ENCODE measurements around the gene MPV17.

MPV17 gene

DNA sequence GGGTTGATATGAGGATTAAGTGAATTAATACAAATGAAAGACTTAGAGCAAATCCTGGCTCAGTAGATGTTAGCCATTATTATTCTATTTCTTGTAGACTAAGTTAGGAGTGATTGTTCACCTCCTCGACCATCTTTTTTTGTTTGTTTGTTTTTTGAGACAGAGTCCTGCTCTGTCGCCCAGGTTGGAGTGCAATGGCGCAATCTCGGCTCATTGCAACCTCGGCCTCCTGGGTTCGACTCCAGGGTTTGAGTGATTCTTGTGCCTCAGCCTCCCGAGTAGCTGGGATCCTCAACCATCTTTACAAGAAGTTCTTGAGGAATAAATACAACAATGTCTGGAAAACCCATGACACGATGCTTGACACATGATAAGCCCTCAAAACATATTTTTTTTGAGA, 28.0 kb downstream of the MPV17 start:
- Histone ChIP-seq H3K9ac (ENCODE audit: low read depth, low read length, poor library complexity) (no peak overlapping the region), H3K4me3 (ENCODE audit: low read length in 2 of 2) (no peak overlapping the region), H2BK12ac (ENCODE audit: low read length) (no peak overlapping the region), H3K4me2 (ENCODE audit: insufficient read depth, low read length, poor library complexity, severe bottlenecking) (no peak overlapping the region), H4K8ac (ENCODE audit: low read depth, low read length) (no peak overlapping the region), H3K23ac (ENCODE audit: low read depth, low read length, poor library complexity) (no peak overlapping the region), H3K4ac (ENCODE audit: low read length) (no peak overlapping the region), H3K27me3 (ENCODE audit: control insufficient read depth in 3 of 3, insufficient read depth in 3 of 3, low read depth in 1 of 3, low read length in 3 of 3) (peaks cover 0 to 73% (median 2%) of the 10 kb centered on the region in 3 experiments), H2BK15ac (ENCODE audit: low read length) (no peak overlapping the region), H3K4me1 (ENCODE audit: control insufficient read depth in 2 of 2, insufficient read depth in 1 of 2, low read depth in 1 of 2, low read length in 2 of 2) (no peaks in the 10 kb centered on the region), H4K91ac (ENCODE audit: low read depth, low read length, poor library complexity) (no peak overlapping the region), H2AK5ac (ENCODE audit: low read depth, low read length) (no peak overlapping the region), H3K9me3 (replicated peaks in 1 of 2; ENCODE audit: control insufficient read depth in 2 of 2, insufficient read depth in 1 of 2, low read depth in 1 of 2, low read length in 2 of 2) (no peaks in the 10 kb centered on the region), H3K14ac (ENCODE audit: low read length) (no peak overlapping the region), H2AFZ (ENCODE audit: low read length) (no peak overlapping the region), H3K79me1 (ENCODE audit: low read depth, low read length) (no peaks in the 10 kb centered on the region), H3K36me3 (replicated peaks in 1 of 2; ENCODE audit: control insufficient read depth in 2 of 2, insufficient read depth in 2 of 2, low read length in 2 of 2) (no peaks in the 10 kb centered on the region), H2BK120ac (ENCODE audit: low read depth, low read length) (no peak overlapping the region), H3K27ac (replicated peaks; ENCODE audit: low read length) (no peak overlapping the region), H2BK5ac (ENCODE audit: low read length) (no peak overlapping the region), H3K18ac (ENCODE audit: low read length) (no peak overlapping the region)
- no peak for DNase-seq (ENCODE audit: low spot score)
- WGBS, 2 donors (ENCODE audit: extremely low coverage in 2 of 2, insufficient read length in 2 of 2, insufficient replicate concordance in 1 of 2) = no CpG with 5 or more reads among the region's 8 CpGs

DNA sequence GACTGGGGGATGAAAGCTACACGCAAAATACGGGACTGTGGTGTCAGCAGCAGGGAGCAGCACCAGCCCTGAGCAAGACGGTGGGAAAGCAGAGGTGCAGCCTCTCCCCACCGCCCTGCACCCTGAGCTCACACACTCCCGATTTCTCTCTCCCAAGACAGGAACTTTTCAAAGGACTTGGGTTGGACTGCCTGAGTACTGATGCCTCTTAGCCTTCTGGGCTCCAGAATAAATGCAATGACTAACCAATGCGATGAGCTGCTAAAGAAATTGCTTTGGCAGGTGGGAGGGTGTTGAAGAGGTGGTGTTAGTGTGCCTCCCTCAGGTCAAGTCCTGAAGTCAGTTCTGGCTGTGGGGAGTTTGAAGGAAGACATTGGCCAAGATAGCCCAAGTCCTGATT, 31.0 kb downstream of the MPV17 start:
- WGBS, 2 donors (ENCODE audit: extremely low coverage in 2 of 2, insufficient read length in 2 of 2, insufficient replicate concordance in 1 of 2) = no CpG with 5 or more reads among the region's 6 CpGs
- Histone ChIP-seq H3K14ac (ENCODE audit: low read length) (no peak overlapping the region), H3K27ac (replicated peaks; ENCODE audit: low read length) (no peak overlapping the region), H4K8ac (ENCODE audit: low read depth, low read length) (no peak overlapping the region), H3K36me3 (replicated peaks in 1 of 2; ENCODE audit: control insufficient read depth in 2 of 2, insufficient read depth in 2 of 2, low read length in 2 of 2) (no peaks in the 10 kb centered on the region), H2AK5ac (ENCODE audit: low read depth, low read length) (no peak overlapping the region), H3K4me2 (ENCODE audit: insufficient read depth, low read length, poor library complexity, severe bottlenecking) (no peak overlapping the region), H2BK12ac (ENCODE audit: low read length) (no peak overlapping the region), H2BK15ac (ENCODE audit: low read length) (no peak overlapping the region), H4K91ac (ENCODE audit: low read depth, low read length, poor library complexity) (no peak overlapping the region), H3K23ac (ENCODE audit: low read depth, low read length, poor library complexity) (no peak overlapping the region), H3K4me1 (ENCODE audit: control insufficient read depth in 2 of 2, insufficient read depth in 1 of 2, low read depth in 1 of 2, low read length in 2 of 2) (no peaks in the 10 kb centered on the region), H3K4ac (ENCODE audit: low read length) (no peak overlapping the region), H3K4me3 (ENCODE audit: low read length in 2 of 2) (no peak overlapping the region), H3K9me3 (replicated peaks in 1 of 2; ENCODE audit: control insufficient read depth in 2 of 2, insufficient read depth in 1 of 2, low read depth in 1 of 2, low read length in 2 of 2) (no peaks in the 10 kb centered on the region), H3K79me1 (ENCODE audit: low read depth, low read length) (no peaks in the 10 kb centered on the region), H2BK5ac (ENCODE audit: low read length) (no peak overlapping the region), H3K9ac (ENCODE audit: low read depth, low read length, poor library complexity) (no peak overlapping the region), H2AFZ (ENCODE audit: low read length) (no peak overlapping the region), H3K27me3 (ENCODE audit: control insufficient read depth in 3 of 3, insufficient read depth in 3 of 3, low read depth in 1 of 3, low read length in 3 of 3) (peaks cover 0 to 75% (median 2%) of the 10 kb centered on the region in 3 experiments), H2BK120ac (ENCODE audit: low read depth, low read length) (no peak overlapping the region), H3K18ac (ENCODE audit: low read length) (no peak overlapping the region)
- no peak for DNase-seq (ENCODE audit: low spot score)

DNA sequence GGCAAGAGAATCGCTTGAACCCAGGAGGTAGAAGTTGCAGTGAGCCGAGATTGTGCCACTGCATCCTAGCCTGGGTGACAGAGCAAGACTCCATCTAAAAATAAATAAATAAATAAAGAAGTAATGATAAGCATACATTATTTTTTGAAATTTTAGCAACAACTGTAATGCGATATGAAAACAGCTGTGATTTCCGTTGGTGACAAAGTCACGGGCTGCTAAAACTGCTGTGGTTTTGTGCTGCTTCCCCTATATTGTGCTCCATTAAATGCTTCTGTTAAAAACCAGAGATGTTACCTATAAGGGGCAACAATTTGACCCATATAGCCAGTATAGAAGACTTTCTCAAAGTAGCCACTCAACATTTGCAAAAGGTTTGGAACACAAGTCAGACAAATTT, 32.3 kb downstream of the MPV17 start:
- Histone ChIP-seq H2BK12ac (ENCODE audit: low read length) (no peak overlapping the region), H2AFZ (ENCODE audit: low read length) (no peak overlapping the region), H3K14ac (ENCODE audit: low read length) (no peak overlapping the region), H3K79me1 (ENCODE audit: low read depth, low read length) (no peaks in the 10 kb centered on the region), H2BK15ac (ENCODE audit: low read length) (no peak overlapping the region), H3K4me1 (ENCODE audit: control insufficient read depth in 2 of 2, insufficient read depth in 1 of 2, low read depth in 1 of 2, low read length in 2 of 2) (no peaks in the 10 kb centered on the region), H2BK5ac (ENCODE audit: low read length) (no peak overlapping the region), H3K4me2 (ENCODE audit: insufficient read depth, low read length, poor library complexity, severe bottlenecking) (no peak overlapping the region), H3K27me3 (ENCODE audit: control insufficient read depth in 3 of 3, insufficient read depth in 3 of 3, low read depth in 1 of 3, low read length in 3 of 3) (peaks cover 0 to 84% (median 2%) of the 10 kb centered on the region in 3 experiments), H4K8ac (ENCODE audit: low read depth, low read length) (no peak overlapping the region), H4K91ac (ENCODE audit: low read depth, low read length, poor library complexity) (no peak overlapping the region), H3K18ac (ENCODE audit: low read length) (no peak overlapping the region), H2BK120ac (ENCODE audit: low read depth, low read length) (no peak overlapping the region), H3K27ac (replicated peaks; ENCODE audit: low read length) (no peak overlapping the region), H3K9me3 (replicated peaks in 1 of 2; ENCODE audit: control insufficient read depth in 2 of 2, insufficient read depth in 1 of 2, low read depth in 1 of 2, low read length in 2 of 2) (no peaks in the 10 kb centered on the region), H3K4me3 (ENCODE audit: low read length in 2 of 2) (no peak overlapping the region), H3K4ac (ENCODE audit: low read length) (no peak overlapping the region), H2AK5ac (ENCODE audit: low read depth, low read length) (no peak overlapping the region), H3K23ac (ENCODE audit: low read depth, low read length, poor library complexity) (no peak overlapping the region), H3K9ac (ENCODE audit: low read depth, low read length, poor library complexity) (no peak overlapping the region), H3K36me3 (replicated peaks in 1 of 2; ENCODE audit: control insufficient read depth in 2 of 2, insufficient read depth in 2 of 2, low read length in 2 of 2) (no peaks in the 10 kb centered on the region)
- WGBS, 2 donors (ENCODE audit: extremely low coverage in 2 of 2, insufficient read length in 2 of 2, insufficient replicate concordance in 1 of 2) = no CpG with 5 or more reads among the region's 5 CpGs
- no peak for DNase-seq (ENCODE audit: low spot score)

DNA sequence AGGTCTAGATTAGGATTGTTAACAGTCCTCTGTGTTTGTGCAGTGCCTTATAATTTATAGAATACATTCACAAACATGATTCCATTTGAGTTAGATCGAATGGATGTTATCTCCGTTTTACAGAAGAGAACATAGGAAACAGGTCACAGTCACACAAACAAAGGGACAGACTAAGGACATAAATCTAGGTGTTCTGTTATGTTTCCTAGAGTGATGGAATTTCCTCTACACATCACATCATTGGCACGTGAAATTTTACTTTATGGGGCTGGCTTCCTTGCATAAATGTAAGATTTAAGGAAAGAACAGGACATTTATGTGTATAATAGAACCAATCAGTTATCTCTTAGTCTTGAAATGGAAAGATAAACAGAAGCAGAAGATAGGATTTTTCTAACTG, 34.3 kb downstream of the MPV17 start:
- Histone ChIP-seq H3K27me3 (ENCODE audit: control insufficient read depth in 3 of 3, insufficient read depth in 3 of 3, low read depth in 1 of 3, low read length in 3 of 3) (peaks cover 0 to 93% (median 2%) of the 10 kb centered on the region in 3 experiments), H4K91ac (ENCODE audit: low read depth, low read length, poor library complexity) (no peak overlapping the region), H3K4ac (ENCODE audit: low read length) (no peak overlapping the region), H2BK12ac (ENCODE audit: low read length) (no peak overlapping the region), H3K4me3 (ENCODE audit: low read length in 2 of 2) (no peak overlapping the region), H2BK120ac (ENCODE audit: low read depth, low read length) (no peak overlapping the region), H3K27ac (replicated peaks; ENCODE audit: low read length) (no peak overlapping the region), H3K9me3 (replicated peaks in 1 of 2; ENCODE audit: control insufficient read depth in 2 of 2, insufficient read depth in 1 of 2, low read depth in 1 of 2, low read length in 2 of 2) (no peaks in the 10 kb centered on the region), H2AFZ (ENCODE audit: low read length) (no peak overlapping the region), H2BK5ac (ENCODE audit: low read length) (no peak overlapping the region), H3K23ac (ENCODE audit: low read depth, low read length, poor library complexity) (no peak overlapping the region), H2AK5ac (ENCODE audit: low read depth, low read length) (no peak overlapping the region), H3K9ac (ENCODE audit: low read depth, low read length, poor library complexity) (no peak overlapping the region), H3K79me1 (ENCODE audit: low read depth, low read length) (no peaks in the 10 kb centered on the region), H3K18ac (ENCODE audit: low read length) (no peak overlapping the region), H3K4me2 (ENCODE audit: insufficient read depth, low read length, poor library complexity, severe bottlenecking) (no peak overlapping the region), H2BK15ac (ENCODE audit: low read length) (no peak overlapping the region), H3K14ac (ENCODE audit: low read length) (no peak overlapping the region), H3K36me3 (replicated peaks in 1 of 2; ENCODE audit: control insufficient read depth in 2 of 2, insufficient read depth in 2 of 2, low read length in 2 of 2) (no peaks in the 10 kb centered on the region), H4K8ac (ENCODE audit: low read depth, low read length) (no peak overlapping the region), H3K4me1 (ENCODE audit: control insufficient read depth in 2 of 2, insufficient read depth in 1 of 2, low read depth in 1 of 2, low read length in 2 of 2) (no peaks in the 10 kb centered on the region)
- no peak for DNase-seq (ENCODE audit: low spot score)
- WGBS, 2 donors (ENCODE audit: extremely low coverage in 2 of 2, insufficient read length in 2 of 2, insufficient replicate concordance in 1 of 2) = no CpG with 5 or more reads among the region's 3 CpGs

Measured in neuronal stem cell (in vitro differentiated cells).